Adipose tissue (tissue), 3 donors: ENCODE results near the gene ADCY2. TPM values are rescaled to one million over a fixed set of nuclear protein-coding genes. Genes with fewer than 3 reads are reported as not detected.

Source experiments
- H3K27ac ChIP-seq: one replicate; pipeline ENCODE4 v1.5.1; 2013; ENCODE audit warnings: low read depth, low read length
- WGBS, 3 donors: extraction: QIAGEN DNeasy Blood & Tissue Kit; methylation state at CpG; one replicate each; pipeline ENCODE4 v1.1.7; 2013; 5-methylcytosine and 5-hydroxymethylcytosine counted together
- polyA plus RNA-seq, 3 donors: library from polyadenylated mRNA; stranded (reverse); fragments of 200-250 nt; gene quantifications; one replicate each; pipeline ENCODE4 v1.2.3, GENCODE V29; 2013
- donor health status: healthy with polysubstance abuse.
- donor health status: Bipolar disorder and iron deficiency.
- donor health status: healthy.

Gene ADCY2
- polyA plus RNA-seq, 3 donors = 0.43 to 1.5 (median 0.89) TPM

DNA sequence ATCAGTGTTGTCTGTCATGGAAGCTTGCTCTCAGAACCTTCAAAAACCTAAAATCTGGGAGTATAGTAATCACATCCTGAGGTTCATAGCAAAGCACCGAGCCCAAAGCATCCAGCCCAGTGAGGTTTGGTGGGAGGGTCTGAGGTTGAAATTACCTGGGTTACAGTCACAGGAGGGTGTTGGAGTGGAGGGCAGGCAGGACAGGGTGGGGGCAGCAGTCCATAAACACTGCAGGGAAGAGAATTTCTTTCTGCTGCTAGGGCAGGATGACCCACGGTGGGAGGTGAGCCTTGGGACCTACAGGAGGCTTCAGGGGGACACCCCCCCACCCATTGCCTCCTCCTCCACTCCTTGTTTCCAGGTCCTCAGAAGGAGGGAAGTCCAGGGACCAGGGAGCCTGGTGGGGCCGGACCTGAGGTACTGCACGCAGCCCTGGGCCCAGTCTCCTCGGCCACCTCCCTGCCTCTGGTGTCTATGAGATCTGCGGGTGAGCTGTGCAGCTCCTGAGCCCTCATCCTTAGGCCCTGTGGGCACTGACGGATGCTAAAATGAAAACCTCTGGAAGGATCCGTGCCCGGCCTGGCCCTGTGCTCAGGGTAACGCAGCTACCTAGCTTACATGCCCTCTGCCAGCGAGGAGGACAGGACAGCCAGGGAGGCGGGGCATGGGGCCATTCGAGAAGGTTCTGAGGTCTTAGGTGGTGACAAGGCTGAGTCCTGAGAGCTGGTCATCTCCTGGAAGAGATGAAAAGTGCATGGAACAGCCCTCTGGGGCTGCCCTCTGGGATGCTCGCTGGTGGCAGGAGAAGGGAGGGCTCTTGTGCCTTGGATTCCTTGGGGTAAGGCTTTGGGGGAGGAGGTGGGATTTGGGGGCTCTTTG lies 1.8 kb upstream of the ADCY2 start:
- WGBS, 3 donors = 86% methylated on average over 13 to 14 of the region's 14 CpGs
- H3K27ac ChIP-seq = no peak overlapping the region

DNA sequence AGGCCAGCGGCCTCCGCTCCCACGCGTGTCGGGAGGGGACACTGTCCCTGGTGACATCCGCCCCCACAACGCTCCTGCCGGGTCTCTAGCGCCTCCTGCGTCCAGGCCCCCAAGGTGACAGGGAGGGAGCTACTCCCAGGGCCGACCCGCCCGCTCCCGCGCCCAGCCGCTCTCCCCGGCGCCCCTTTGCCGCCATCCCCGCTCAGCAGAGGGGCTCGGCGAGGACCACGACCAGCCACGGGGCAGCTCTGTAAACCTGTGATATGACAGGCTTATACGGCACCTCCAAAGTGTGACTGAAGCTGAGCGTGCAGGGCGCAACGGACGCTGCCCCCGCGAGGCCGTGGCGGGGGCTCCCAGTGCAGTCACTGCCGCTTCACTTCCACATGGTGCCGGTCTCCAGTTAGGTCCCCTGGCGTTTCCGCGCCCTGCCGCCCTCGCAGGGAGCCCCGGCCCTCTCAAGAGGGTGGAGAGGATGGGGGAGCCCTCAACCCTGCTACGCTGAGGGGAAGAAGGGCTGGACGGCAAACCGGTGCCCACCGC lies 978 bp upstream of the ADCY2 start:
- H3K27ac ChIP-seq = no peak overlapping the region
- WGBS, 3 donors = 15 to 39% (median 24%) methylated on average over 43 to 45 of the region's 45 CpGs

DNA sequence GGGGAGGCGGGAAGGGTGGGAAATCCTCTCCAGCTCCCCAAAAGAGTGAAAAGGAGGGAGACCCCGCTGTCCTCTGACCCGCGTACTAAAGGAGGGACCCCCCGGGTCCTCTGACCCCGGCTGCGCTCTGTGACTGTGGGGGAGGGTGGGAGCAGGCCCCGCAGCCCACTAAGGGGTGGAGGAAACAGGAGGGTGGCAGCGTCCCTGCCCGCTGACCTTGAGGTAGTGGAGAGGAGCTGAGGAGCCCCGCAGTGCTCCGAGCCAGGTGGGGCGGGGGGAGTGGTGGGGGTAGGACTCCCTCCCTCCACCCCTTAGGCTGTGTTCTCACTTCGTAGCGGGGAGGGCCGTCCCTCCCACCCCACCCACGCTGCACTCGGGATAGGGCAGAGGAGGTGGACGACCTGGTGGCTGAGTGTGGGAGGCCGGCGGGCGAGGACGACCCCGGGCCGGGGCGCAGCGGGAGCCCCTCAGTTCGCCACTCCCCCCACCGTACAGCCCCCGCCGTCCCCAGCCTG lies 449 bp upstream of the ADCY2 start:
- H3K27ac ChIP-seq = no peak overlapping the region
- WGBS, 3 donors = 4 to 7% (median 4%) methylated on average over 15 to 31 of the region's 31 CpGs

DNA sequence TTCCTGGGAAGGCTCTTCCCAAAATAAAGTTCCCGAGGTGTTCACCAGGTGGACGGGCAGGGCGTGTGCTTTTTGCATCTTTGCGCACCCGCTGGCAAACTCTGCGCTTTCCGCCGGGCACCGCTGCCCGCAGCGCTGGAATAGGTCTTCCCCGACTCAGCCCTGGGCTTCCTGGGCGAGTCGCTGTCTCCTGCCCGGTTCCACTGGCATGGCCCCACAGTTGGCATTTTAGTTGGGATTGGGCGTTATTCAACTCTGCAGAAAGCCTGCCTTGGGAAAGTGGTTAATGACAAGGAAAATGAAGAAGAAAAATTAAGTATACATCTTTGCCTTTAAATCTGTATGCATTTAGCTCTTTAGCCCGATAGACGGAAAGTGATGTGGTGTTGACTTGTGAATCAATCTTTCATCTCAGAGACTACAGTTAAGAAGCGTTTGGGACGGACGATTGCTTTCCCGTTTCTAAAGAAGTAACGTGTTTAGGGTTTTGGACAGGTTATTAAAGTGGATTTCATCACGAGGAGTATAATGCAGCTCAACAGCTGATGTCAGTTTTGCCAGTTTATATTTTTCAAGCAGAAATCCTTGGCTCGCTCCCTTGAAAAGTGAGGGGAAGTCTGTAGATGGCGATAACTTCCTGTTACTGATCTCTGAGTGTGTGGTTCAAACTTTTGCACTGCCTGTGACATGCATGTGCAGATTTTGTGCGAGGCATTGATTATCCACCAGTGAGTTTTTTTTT lies 946 bp downstream of the ADCY2 start:
- H3K27ac ChIP-seq = no peak overlapping the region
- 3% methylated on average over 27 of the region's 27 CpGs for WGBS, 3 donors

DNA sequence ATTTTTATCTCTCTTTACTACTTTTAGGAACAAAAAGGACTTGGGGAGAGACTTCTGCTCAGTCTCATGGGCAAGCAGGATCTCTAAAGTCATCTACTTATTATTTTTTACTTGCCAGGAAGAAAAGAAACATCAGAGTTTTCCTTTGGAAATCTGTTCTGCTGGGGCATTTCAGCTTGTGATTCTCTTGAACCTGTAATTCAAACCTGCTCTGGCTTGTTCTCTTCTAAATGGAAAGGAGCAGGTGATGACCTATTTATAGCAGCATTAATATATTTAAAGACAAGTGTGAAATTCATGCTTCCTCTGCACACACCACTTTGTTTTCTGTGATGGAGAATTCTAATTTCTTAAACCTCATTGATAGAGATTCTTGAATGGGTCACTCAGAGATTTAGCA lies 2.0 kb downstream of the ADCY2 start:
- no peak overlapping the region for H3K27ac ChIP-seq

DNA sequence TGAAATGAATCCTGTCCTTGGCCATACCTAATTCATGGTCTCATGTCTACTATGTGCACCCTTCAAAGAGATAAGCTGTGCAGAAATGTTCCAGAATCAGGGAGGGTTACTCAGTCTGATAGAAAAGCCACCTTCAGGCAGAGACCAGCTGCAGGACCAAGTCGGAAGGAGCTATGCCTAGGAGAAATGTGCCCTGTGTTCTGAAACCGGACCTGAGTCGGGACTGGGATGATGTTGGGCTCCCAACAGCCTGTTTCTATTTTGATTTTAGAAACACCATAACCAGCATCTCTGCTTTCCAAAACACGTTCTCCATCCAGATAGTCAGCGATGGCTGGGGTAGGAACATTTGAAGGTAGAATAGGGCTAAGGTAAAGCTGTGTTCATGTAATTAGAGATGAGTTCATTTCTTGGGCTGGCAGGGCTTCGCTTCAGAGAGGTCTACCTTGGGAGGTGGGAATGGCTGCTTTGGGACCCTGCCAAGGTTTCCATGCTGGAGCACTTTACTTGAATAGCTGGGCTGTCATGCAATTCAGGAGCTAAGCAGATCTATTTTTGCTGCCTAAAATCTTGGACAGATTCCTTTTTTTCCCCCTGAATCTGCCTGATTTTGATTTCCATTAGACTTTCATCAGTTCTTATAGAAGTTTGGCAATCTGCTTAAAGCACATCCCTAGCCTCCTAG lies 2.8 kb downstream of the ADCY2 start:
- 89 to 91% (median 89%) methylated on average over 6 of the region's 6 CpGs for WGBS, 3 donors
- no peak overlapping the region for H3K27ac ChIP-seq

DNA sequence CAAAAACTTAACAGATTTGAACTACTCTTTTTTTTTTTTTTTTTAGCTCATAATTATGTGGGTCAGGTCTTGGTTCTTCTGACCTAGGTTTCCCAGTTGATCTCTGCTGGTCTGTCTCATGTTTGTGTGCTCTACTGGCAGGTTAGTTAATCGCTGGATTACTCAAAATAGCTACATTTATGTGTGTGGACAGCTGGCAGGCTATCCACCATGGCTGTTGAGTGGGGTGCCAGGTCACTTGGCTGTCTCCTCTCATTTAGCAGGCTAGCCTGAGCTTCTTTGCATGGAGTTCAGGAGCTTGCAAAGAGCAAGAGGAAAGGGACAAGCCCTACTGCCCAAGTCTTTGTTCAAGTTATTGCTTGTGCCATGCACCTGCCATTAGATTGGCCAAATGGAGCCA lies 9.3 kb downstream of the ADCY2 start:
- WGBS, 3 donors = 79 to 82% (median 79%) methylated on average over 1 of the region's 1 CpG
- no peak overlapping the region for H3K27ac ChIP-seq

DNA sequence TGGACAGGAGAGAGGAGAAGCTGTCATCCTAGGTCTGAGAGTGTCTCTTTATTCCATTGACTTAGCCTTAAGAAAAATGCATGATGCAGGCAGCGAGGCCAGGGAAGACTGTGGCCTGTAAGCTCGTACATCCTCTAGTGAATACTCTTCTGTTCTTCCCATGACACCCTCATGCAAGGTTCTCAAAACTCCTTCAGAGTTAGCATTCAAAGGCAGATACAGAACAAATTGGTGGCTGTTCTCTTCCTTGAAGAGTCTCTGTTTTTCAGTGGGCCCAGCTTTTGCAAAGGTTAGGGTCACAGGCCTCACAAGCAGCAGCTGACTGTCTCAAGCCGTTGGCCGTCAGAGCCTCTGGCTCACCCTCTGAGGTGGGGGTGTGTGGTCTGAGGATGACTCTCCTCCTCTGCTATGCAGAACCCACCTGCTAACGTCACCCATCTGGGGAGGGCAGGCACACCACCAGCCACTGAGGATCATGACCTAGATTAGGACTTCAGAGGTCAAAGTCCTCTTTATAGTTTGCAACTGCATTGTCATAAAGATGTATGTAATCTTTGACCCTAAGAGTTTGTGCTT lies 15.1 kb downstream of the ADCY2 start:
- WGBS, 3 donors = 58 to 71% (median 61%) methylated on average over 5 of the region's 5 CpGs
- no peak overlapping the region for H3K27ac ChIP-seq

DNA sequence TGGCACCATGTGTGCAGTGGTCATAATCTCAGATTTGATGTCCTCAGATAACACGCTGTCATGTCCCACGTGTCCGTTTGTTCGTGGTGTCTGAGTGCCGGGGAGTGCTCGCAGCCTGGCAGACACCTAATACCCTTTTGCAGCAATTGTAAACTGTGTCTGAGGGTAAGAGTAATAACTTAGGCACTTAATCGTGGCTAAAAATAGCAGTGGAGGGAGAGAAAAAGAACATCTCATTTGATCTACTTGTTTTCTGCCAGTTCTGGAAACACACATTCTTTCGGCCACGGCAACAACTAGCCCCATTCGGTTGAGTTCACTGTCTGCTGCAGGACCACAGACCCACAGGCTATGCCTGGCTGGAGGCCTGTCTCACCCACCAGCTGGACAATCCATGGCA lies 16.5 kb downstream of the ADCY2 start:
- H3K27ac ChIP-seq = no peak overlapping the region
- 68 to 78% (median 76%) methylated on average over 10 of the region's 10 CpGs for WGBS, 3 donors

DNA sequence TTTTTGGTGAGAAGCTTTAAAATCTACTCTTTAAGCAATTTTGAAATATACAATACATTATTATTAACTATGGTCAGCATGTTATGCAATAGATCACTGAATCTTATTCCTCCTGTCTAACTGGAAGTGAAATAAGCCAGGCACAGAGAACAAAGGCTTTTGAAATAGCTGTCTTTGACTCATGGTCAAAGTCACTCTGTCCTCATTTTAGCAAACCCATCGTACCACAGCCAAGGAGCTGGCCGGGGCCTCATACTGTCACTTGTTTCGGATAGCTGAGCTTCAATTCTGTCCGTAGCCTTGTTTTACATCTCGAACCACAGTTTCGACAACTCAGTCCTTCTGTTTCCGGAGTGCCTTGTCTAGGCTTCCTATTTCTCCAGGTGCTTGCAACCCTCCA lies 19.2 kb downstream of the ADCY2 start:
- no peak overlapping the region for H3K27ac ChIP-seq
- WGBS, 3 donors = 83 to 87% (median 84%) methylated on average over 7 of the region's 7 CpGs

DNA sequence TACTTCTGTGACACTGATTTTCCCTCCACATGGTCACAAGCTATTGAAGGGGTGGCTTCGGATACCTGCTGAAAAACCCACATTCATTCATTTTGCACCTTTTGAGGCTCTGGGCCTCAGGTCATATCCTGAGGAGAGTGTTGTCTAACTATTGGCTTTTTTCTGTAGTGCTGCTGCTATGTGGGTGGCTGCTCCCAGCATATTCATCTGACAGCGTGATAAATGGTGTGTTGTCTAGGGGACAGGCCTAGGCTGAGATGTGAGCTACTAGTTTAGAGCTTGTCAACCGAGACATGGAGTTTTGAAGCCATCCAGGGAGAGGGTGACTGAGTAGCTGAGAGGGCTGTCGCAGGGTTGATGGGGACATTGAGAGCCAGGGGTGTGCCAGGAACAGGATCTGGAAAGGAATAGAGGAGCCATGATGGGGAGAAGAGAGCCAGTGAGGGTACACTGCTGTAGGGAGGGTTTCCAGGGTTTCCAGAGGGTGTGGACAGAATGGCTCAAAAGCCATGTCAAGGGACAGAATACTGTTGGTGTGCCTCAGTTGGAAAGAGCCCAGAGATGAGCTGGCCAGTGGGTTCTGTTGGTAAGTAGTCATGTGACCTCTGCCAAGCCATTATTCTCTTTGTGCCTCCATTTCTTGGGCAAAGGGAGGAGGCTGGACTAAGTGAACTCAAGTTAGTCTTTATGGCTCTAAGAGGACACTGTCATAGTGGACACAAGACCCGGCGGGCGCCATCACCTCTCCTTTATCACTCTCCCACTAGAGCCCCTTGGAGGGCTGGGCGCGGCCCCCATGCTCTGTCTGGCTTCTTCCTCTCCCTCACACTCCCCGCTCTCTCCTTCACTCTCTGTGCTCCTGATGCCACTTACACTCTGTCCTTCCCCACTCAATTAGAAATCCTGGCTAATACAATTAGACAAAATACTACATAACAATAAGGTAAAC lies 19.9 kb downstream of the ADCY2 start:
- no peak overlapping the region for H3K27ac ChIP-seq
- WGBS, 3 donors = 88 to 95% (median 92%) methylated on average over 10 of the region's 10 CpGs

DNA sequence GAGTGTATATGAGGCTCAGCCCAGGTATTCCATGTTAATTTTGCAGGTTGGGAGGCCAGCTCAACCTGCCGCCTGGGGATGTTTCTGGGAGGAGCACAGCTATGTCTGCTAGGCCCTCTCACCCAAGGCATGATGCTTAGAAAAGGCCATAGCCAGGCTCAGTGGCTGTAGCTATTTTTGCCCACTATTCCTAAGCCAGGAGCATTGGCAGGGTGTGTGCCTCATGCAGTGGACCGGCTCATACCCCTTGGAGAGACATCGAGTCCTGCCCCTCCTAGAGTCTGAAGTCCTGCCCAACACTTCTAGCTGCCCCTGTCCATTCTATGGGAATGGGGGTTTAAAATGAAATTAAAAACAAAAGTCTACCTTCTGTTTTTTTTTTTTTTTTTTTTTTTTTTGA lies 22.3 kb downstream of the ADCY2 start:
- H3K27ac ChIP-seq = no peak overlapping the region
- 92 to 100% (median 96%) methylated on average over 3 of the region's 3 CpGs for WGBS, 3 donors

DNA sequence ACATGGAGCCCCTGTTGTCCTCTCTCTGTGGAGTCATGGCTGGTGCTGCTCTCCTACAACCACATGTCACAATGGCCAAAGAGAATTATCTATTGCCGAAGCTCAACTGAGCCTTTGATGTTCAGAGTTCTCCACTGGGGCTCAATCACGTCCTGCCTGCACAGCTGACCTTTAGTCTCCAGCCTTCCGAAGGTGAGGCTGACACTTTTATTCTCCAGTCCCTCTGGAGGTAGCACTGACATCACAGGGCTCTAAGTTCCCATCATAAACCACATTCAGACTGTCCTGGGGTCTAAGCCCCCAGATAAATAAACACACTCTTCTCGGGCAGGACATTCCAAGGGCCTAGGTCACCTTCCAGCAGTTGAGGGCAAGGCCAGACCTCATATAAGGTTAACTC lies 23.4 kb downstream of the ADCY2 start:
- H3K27ac ChIP-seq = no peak overlapping the region
- 47 to 58% (median 50%) methylated on average over 4 of the region's 4 CpGs for WGBS, 3 donors

DNA sequence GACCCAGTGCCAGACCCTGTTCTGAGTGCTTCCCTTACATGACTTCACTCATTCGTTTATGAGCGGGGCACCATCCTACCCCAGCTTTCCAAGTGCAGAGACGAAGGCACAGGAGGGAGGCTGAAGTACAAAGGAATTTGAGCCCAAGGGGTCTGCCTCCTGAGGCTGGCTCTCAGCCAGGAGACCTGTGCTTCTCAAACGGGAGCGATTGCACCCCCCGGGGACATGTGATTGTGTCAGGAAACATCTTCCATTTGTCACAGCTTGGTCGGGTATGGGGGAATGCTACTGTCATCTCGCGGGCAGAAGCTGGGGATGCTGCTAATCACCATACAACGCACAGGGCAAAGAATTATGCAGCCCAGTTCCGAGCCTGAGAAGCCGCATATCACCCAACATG lies 23.9 kb downstream of the ADCY2 start:
- 33 to 43% (median 36%) methylated on average over 12 of the region's 12 CpGs for WGBS, 3 donors
- H3K27ac ChIP-seq = no peak overlapping the region

DNA sequence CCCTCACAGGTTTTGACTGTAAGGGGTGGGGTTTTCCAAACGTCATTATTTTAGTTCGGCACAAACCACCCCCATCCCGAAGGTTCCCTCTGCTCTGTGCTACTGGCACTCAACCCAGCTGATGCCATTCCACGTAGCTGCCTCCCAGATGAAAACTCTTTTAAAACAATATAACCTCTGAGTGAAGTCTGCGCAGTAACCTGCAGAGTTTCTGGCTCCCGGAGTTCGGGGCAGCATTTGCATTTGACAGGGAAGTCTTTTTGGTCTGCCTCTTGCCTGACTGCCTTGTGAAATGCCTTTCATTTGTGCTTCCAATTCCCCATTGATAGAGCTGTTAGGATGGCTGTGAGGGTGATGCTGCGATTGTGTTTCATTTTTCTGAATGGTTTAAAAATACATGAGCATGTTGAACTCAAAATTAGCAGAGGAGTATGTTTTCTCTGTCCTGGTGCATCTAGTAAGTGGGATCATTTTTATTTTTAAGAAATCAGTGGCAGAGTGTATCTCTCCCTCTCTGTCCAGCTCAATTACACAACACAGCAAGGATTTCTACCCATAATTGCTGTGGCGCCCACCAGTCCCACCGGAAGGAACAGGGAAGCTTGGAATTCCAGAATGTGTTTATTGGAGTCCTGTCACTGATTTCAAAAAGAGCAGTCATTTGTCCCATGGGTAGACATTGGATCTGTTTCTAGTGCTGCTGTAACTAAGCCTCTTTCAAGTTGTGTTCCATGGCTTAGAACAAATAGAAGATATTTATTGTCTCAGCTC lies 24.8 kb downstream of the ADCY2 start:
- 14 to 28% (median 19%) methylated on average over 10 of the region's 10 CpGs for WGBS, 3 donors
- no peak overlapping the region for H3K27ac ChIP-seq

DNA sequence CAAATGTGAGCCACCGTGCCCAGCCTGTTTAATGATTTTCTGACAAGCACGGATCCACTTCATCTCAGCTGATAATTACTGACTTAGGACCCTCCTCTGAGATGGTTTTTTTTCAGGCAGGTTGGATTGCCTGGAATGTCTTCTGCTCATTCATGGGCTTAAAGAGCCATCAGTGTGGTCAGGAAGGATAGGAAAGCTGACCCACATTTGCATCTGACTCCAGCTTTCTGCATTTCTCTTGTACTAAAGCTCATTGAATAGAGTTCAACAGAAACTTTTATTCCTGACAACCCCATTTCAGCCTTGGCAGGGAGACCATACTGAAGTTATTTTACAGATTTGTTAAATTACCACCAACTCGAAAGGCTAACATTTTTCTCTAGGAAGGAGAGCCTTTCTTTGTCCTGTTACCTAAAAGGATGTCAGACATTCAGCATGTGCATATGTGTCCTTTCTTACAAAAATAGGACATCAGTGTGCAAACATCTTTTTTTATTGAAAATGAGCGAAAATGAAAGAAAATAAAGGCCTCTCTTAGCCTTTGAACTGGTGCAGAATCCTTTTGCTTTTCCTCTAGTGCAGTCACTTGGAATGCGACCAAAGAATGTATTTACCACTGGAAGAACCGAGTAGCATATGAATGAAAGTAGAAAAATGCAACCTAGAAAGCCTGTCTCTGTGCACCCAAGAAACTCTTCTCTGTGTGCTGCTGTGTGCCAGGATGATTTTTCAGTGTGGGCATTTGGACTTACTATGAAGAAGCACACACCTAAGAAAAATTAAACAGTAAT lies 26.6 kb downstream of the ADCY2 start:
- WGBS, 3 donors = 43 to 52% (median 51%) methylated on average over 6 of the region's 6 CpGs
- no peak overlapping the region for H3K27ac ChIP-seq
